ENCODE results near the gene PUM2. TPM values are rescaled to one million over a fixed set of nuclear protein-coding genes. Genes with fewer than 3 reads are reported as not detected.
A peak's percentile ranks its signal among the peaks of the same experiment; 100 is the strongest.
"Not testable (repeated sequence)": the region's sequence is repeated elsewhere in the genome, so short reads cannot be mapped to it uniquely, and the experiment has no call there.

Gene PUM2
- total and polyA plus RNA-seq, 4 donors, result 18.5 to 61.0 (median 35.1) TPM

DNA sequence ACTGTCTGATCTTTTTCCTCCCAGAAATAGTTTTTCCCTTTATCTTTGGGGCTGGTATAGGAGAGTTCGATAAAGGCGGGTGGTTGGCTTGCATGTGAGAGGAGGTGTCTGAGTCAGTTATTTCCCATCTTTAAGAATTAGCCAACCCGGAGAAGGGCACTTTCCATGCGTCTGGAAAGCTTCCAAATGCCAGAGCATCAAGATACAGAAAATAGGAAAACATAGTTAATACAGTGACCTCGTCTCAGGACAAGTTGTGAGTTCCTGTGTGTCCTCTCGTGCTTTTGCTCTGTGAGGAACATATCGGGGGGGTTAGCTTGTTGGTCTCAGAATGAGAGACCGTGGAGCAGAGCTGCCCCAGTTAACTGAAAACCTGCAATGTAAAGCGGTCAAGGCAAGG lies 18.7 kb upstream of the PUM2 start:
- no peak for DNase-seq (ENCODE audit: low spot score)
- H3K4me3 ChIP-seq (ENCODE audit: low read depth in 1 of 3, low read length in 3 of 3), result no peak overlapping the region
- H3K27me3 ChIP-seq (ENCODE audit: control insufficient read depth in 4 of 4, insufficient read depth in 4 of 4, low read length in 3 of 4), result no peaks in the 10 kb centered on the region
- WGBS, result 81% methylated on average over 9 of the region's 9 CpGs
- TF ChIP-seq, protein P1, sequence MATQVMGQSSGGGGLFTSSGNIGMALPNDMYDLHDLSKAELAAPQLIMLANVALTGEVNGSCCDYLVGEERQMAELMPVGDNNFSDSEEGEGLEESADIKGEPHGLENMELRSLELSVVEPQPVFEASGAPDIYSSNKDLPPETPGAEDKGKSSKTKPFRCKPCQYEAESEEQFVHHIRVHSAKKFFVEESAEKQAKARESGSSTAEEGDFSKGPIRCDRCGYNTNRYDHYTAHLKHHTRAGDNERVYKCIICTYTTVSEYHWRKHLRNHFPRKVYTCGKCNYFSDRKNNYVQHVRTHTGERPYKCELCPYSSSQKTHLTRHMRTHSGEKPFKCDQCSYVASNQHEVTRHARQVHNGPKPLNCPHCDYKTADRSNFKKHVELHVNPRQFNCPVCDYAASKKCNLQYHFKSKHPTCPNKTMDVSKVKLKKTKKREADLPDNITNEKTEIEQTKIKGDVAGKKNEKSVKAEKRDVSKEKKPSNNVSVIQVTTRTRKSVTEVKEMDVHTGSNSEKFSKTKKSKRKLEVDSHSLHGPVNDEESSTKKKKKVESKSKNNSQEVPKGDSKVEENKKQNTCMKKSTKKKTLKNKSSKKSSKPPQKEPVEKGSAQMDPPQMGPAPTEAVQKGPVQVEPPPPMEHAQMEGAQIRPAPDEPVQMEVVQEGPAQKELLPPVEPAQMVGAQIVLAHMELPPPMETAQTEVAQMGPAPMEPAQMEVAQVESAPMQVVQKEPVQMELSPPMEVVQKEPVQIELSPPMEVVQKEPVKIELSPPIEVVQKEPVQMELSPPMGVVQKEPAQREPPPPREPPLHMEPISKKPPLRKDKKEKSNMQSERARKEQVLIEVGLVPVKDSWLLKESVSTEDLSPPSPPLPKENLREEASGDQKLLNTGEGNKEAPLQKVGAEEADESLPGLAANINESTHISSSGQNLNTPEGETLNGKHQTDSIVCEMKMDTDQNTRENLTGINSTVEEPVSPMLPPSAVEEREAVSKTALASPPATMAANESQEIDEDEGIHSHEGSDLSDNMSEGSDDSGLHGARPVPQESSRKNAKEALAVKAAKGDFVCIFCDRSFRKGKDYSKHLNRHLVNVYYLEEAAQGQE (IDR thresholded peaks at IDR 0.05), result no peak
- TF ChIP-seq RXRA (IDR thresholded peaks at IDR 0.05), result peak in 1 of 2 donors; percentile 29
- TF ChIP-seq, protein P2, sequence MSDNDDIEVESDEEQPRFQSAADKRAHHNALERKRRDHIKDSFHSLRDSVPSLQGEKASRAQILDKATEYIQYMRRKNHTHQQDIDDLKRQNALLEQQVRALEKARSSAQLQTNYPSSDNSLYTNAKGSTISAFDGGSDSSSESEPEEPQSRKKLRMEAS (IDR thresholded peaks at IDR 0.05), result no peak
- H3K27ac ChIP-seq (ENCODE audit: low read depth in 1 of 2, low read length in 2 of 2), result no peak overlapping the region
- H3K9ac ChIP-seq (ENCODE audit: low read depth in 1 of 2, low read length in 2 of 2), result no peak overlapping the region
- no peaks in the 10 kb centered on the region for H3K36me3 ChIP-seq (ENCODE audit: control insufficient read depth in 4 of 4, insufficient read depth in 3 of 4, low read depth in 1 of 4, low read length in 3 of 4)
- peaks cover 0 to 1% (median 0%) of the 10 kb centered on the region in 4 donors for H3K9me3 ChIP-seq (ENCODE audit: control insufficient read depth in 4 of 4, low read length in 3 of 4)
- H3K4me1 ChIP-seq (ENCODE audit: control insufficient read depth in 4 of 4, insufficient read depth in 4 of 4, low read length in 3 of 4), result peaks cover 0 to 3% (median 0%) of the 10 kb centered on the region in 4 donors

DNA sequence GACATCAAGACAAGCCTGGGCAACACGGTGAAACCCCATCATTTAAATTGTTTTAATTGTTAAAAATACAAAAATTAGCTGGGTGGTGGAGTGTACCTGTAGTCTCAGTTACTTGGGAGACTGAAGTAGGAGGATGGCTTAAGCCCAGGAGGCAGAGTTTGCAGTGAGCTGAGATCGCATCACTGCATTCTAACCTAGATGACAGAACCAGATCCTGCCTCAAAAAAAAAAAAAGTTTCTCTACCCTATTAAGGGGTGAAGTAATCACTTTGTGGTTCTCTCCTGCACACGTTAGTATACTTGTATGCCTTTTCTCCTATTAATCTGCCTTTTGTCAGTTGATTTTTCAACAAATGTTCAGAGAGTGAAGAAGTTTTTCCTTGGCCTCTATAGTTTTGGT lies 18.1 kb upstream of the PUM2 start:
- no peak overlapping the region for H3K27ac ChIP-seq (ENCODE audit: low read depth in 1 of 2, low read length in 2 of 2)
- no peaks in the 10 kb centered on the region for H3K36me3 ChIP-seq (ENCODE audit: control insufficient read depth in 4 of 4, insufficient read depth in 3 of 4, low read depth in 1 of 4, low read length in 3 of 4)
- TF ChIP-seq RXRA (IDR thresholded peaks at IDR 0.05) (no peak), JUND (IDR thresholded peaks at IDR 0.05) (no peak), YY1 (IDR thresholded peaks at IDR 0.05) (no peak), RAD21 (IDR thresholded peaks at IDR 0.05) (no peak), GABPA (IDR thresholded peaks at IDR 0.05 in 1 of 2, conservative IDR thresholded peaks at IDR 0.05 in 1 of 2) (no peak), EGR1 (IDR thresholded peaks at IDR 0.05; ENCODE audit: low read depth in 2 of 2) (no peak), TAF1 (conservative IDR thresholded peaks at IDR 0.05) (no peak), FOXA2 (IDR thresholded peaks at IDR 0.05) (no peak), NR2F2 (IDR thresholded peaks at IDR 0.05) (no peak), HNF4A (conservative IDR thresholded peaks at IDR 0.05) (no peak), HNF4G (IDR thresholded peaks at IDR 0.05) (no peak), FOXA1 (IDR thresholded peaks at IDR 0.05) (no peak), SP1 (IDR thresholded peaks at IDR 0.05) (no peak)
- TF ChIP-seq, protein P2 (IDR thresholded peaks at IDR 0.05), result no peak
- TF ChIP-seq, protein P1 (IDR thresholded peaks at IDR 0.05), result no peak
- TF ChIP-seq, protein P3, sequence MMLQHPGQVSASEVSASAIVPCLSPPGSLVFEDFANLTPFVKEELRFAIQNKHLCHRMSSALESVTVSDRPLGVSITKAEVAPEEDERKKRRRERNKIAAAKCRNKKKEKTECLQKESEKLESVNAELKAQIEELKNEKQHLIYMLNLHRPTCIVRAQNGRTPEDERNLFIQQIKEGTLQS (IDR thresholded peaks at IDR 0.05), result no peak
- TF ChIP-seq, protein P4, sequence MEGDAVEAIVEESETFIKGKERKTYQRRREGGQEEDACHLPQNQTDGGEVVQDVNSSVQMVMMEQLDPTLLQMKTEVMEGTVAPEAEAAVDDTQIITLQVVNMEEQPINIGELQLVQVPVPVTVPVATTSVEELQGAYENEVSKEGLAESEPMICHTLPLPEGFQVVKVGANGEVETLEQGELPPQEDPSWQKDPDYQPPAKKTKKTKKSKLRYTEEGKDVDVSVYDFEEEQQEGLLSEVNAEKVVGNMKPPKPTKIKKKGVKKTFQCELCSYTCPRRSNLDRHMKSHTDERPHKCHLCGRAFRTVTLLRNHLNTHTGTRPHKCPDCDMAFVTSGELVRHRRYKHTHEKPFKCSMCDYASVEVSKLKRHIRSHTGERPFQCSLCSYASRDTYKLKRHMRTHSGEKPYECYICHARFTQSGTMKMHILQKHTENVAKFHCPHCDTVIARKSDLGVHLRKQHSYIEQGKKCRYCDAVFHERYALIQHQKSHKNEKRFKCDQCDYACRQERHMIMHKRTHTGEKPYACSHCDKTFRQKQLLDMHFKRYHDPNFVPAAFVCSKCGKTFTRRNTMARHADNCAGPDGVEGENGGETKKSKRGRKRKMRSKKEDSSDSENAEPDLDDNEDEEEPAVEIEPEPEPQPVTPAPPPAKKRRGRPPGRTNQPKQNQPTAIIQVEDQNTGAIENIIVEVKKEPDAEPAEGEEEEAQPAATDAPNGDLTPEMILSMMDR (IDR thresholded peaks at IDR 0.05; ENCODE audit: low read depth, low read length, missing input control), result no peak
- no peak for DNase-seq (ENCODE audit: low spot score)
- 79% methylated on average over 3 of the region's 3 CpGs for whole genome bisulfite sequencing
- no peak overlapping the region for H3K9ac ChIP-seq (ENCODE audit: low read depth in 1 of 2, low read length in 2 of 2)
- H3K4me1 ChIP-seq (ENCODE audit: control insufficient read depth in 4 of 4, insufficient read depth in 4 of 4, low read length in 3 of 4), result peaks cover 0 to 3% (median 0%) of the 10 kb centered on the region in 4 donors
- no peak overlapping the region for H3K4me3 ChIP-seq (ENCODE audit: low read depth in 1 of 3, low read length in 3 of 3)
- H3K9me3 ChIP-seq (ENCODE audit: control insufficient read depth in 4 of 4, low read length in 3 of 4), result peaks cover 0 to 1% (median 0%) of the 10 kb centered on the region in 4 donors
- no peaks in the 10 kb centered on the region for H3K27me3 ChIP-seq (ENCODE audit: control insufficient read depth in 4 of 4, insufficient read depth in 4 of 4, low read length in 3 of 4)

DNA sequence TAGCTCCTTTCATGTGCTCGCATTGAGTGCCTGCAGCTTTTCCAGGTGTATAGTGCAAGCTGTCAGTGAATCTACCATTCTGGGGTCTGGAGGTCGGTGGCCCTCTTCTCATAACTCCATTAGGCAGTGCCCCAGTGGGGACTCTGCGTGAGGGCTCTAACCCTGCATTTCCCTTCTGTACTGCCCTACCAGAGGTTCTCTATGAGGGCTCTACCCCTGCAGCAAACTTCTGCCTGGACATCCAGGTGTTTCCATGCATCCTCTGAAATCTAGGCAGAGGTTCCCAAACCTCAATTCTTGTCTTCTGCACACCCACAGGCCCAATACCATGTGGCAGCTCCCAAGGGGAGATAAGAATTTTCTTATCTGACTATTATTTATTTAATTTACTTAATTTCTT lies 17.3 kb upstream of the PUM2 start:
- not testable (repeated sequence) for H3K27me3 ChIP-seq (ENCODE audit: control insufficient read depth in 4 of 4, insufficient read depth in 4 of 4, low read length in 3 of 4); H3K9ac ChIP-seq (ENCODE audit: low read depth in 1 of 2, low read length in 2 of 2); H3K4me1 ChIP-seq (ENCODE audit: control insufficient read depth in 4 of 4, insufficient read depth in 4 of 4, low read length in 3 of 4); H3K36me3 ChIP-seq (ENCODE audit: control insufficient read depth in 4 of 4, insufficient read depth in 3 of 4, low read depth in 1 of 4, low read length in 3 of 4); H3K9me3 ChIP-seq (ENCODE audit: control insufficient read depth in 4 of 4, low read length in 3 of 4); H3K4me3 ChIP-seq (ENCODE audit: low read depth in 1 of 3, low read length in 3 of 3); DNase-seq (ENCODE audit: low spot score); H3K27ac ChIP-seq (ENCODE audit: low read depth in 1 of 2, low read length in 2 of 2)
- 84% methylated on average over 3 of the region's 3 CpGs for WGBS

Data from liver (tissue), 9 donors.